ENCODE data around the gene ADCK1.

The ADCK1 gene

GRCh38 chr14:77910506-77910905 is 110.6 kb downstream of the ADCK1 start:
- Histone ChIP-seq H3K36me3 (ENCODE audit: low read length) (no peaks in the 10 kb centered on the region), H3K27ac (ENCODE audit: low read depth, low read length) (no peak overlapping the region), H3K9me2 (replicated peaks; ENCODE audit: insufficient read depth, low read length) (no peaks in the 10 kb centered on the region), H3K9me3 (ENCODE audit: insufficient read depth, low read length) (no peaks in the 10 kb centered on the region), H3K79me2 (ENCODE audit: insufficient read depth, low read length) (no peaks in the 10 kb centered on the region), H3K4me2 (ENCODE audit: low read depth, low read length, poor library complexity, severe bottlenecking) (no peak overlapping the region), H2AFZ (ENCODE audit: low read depth, low read length, severe bottlenecking) (no peak overlapping the region), H4K20me1 (ENCODE audit: low read depth, low read length) (no peaks in the 10 kb centered on the region), H3K4me3 (ENCODE audit: insufficient read depth, low read length, poor library complexity, severe bottlenecking) (no peak overlapping the region), H3F3A (ENCODE audit: insufficient read depth) (no peaks in the 10 kb centered on the region), H3K9ac (ENCODE audit: low read length) (no peak overlapping the region), H3K27me3 (ENCODE audit: low read length) (no peaks in the 10 kb centered on the region)
- no peak for TF ChIP-seq EZH2phosphoT487 (conservative IDR thresholded peaks at IDR 0.05; ENCODE audit: low read length)
- TF ChIP-seq CTCF (IDR thresholded peaks at IDR 0.05; ENCODE audit: insufficient read depth, low read length, poor library complexity, severe bottlenecking): no peak

- Histone ChIP-seq H3K9ac (ENCODE audit: low read length) (no peak overlapping the region), H3K27ac (ENCODE audit: low read depth, low read length) (no peak overlapping the region), H2AFZ (ENCODE audit: low read depth, low read length, severe bottlenecking) (no peak overlapping the region), H3K4me2 (ENCODE audit: low read depth, low read length, poor library complexity, severe bottlenecking) (no peak overlapping the region), H3K79me2 (ENCODE audit: insufficient read depth, low read length) (no peaks in the 10 kb centered on the region), H3K36me3 (ENCODE audit: low read length) (no peaks in the 10 kb centered on the region), H4K20me1 (ENCODE audit: low read depth, low read length) (no peaks in the 10 kb centered on the region), H3K4me3 (ENCODE audit: insufficient read depth, low read length, poor library complexity, severe bottlenecking) (no peak overlapping the region), H3K27me3 (ENCODE audit: low read length) (no peaks in the 10 kb centered on the region), H3K9me3 (ENCODE audit: insufficient read depth, low read length) (no peaks in the 10 kb centered on the region), H3F3A (ENCODE audit: insufficient read depth) (no peaks in the 10 kb centered on the region), H3K9me2 (replicated peaks; ENCODE audit: insufficient read depth, low read length) (no peaks in the 10 kb centered on the region)
- TF ChIP-seq CTCF (IDR thresholded peaks at IDR 0.05; ENCODE audit: insufficient read depth, low read length, poor library complexity, severe bottlenecking) (no peak), EZH2phosphoT487 (conservative IDR thresholded peaks at IDR 0.05; ENCODE audit: low read length) (no peak)
Measured at GRCh38 chr14:77911356-77911755, 111.4 kb downstream of the ADCK1 start.

- no peak overlapping the region for H2AFZ ChIP-seq (ENCODE audit: low read depth, low read length, severe bottlenecking)
- no peaks in the 10 kb centered on the region for H3K36me3 ChIP-seq (ENCODE audit: low read length)
- no peak overlapping the region for H3K4me2 ChIP-seq (ENCODE audit: low read depth, low read length, poor library complexity, severe bottlenecking)
- no peaks in the 10 kb centered on the region for H3K9me3 ChIP-seq (ENCODE audit: insufficient read depth, low read length)
- H3K9me2 ChIP-seq (replicated peaks; ENCODE audit: insufficient read depth, low read length): no peaks in the 10 kb centered on the region
- TF ChIP-seq EZH2phosphoT487 (conservative IDR thresholded peaks at IDR 0.05; ENCODE audit: low read length) (no peak), CTCF (IDR thresholded peaks at IDR 0.05; ENCODE audit: insufficient read depth, low read length, poor library complexity, severe bottlenecking) (no peak)
- no peak overlapping the region for H3K4me3 ChIP-seq (ENCODE audit: insufficient read depth, low read length, poor library complexity, severe bottlenecking)
- H3K27ac ChIP-seq (ENCODE audit: low read depth, low read length): no peak overlapping the region
- H3K79me2 ChIP-seq (ENCODE audit: insufficient read depth, low read length): no peaks in the 10 kb centered on the region
- H3F3A ChIP-seq (ENCODE audit: insufficient read depth): no peaks in the 10 kb centered on the region
- no peaks in the 10 kb centered on the region for H4K20me1 ChIP-seq (ENCODE audit: low read depth, low read length)
- H3K27me3 ChIP-seq (ENCODE audit: low read length): no peaks in the 10 kb centered on the region
- H3K9ac ChIP-seq (ENCODE audit: low read length): no peak overlapping the region
Measured at GRCh38 chr14:77912754-77913556, 113.0 kb downstream of the ADCK1 start.
